Measurements from ENCODE around the gene SLCO2A1. TPM values are rescaled to one million over a fixed set of nuclear protein-coding genes. Genes with fewer than 3 reads are reported as not detected.

Gene SLCO2A1
- total and polyA plus RNA-seq, 2 experiments from 2014 or later, result 0.31 to 1.0 TPM

GRCh38 chr3:134040066-134040465 lies 10.3 kb upstream of the SLCO2A1 start:
- peaks cover 42% of the 10 kb centered on the region for H3K9me3 Mint-ChIP-seq
- Histone ChIP-seq H4K20me1 (replicated peaks; ENCODE audit: insufficient read depth) (no peaks in the 10 kb centered on the region), H3K4me1 (ENCODE audit: insufficient read depth) (no peaks in the 10 kb centered on the region), H3K27ac (ENCODE audit: low read depth) (no peak overlapping the region), H3K36me3 (ENCODE audit: insufficient read depth) (peaks cover 9% of the 10 kb centered on the region; the same call in 1 of the 2 replicates), H3F3A (replicated peaks; ENCODE audit: low read depth) (no peaks in the 10 kb centered on the region), H3K4me3 (no peak overlapping the region), H3K27me3 (ENCODE audit: insufficient read depth) (no peaks in the 10 kb centered on the region), H3K9me2 (ENCODE audit: insufficient read depth) (peaks cover 2% of the 10 kb centered on the region; the same call in 1 of the 2 replicates), H3K79me2 (replicated peaks; ENCODE audit: insufficient read depth) (no peaks in the 10 kb centered on the region), H2AFZ (no peak overlapping the region), H3K4me2 (no peak overlapping the region)
- H3K36me3 Mint-ChIP-seq (ENCODE audit: low read depth), result peaks cover 9% of the 10 kb centered on the region; the same call in 2 of the 3 replicates
- H3K27me3 Mint-ChIP-seq (ENCODE audit: insufficient read depth, low read depth, poor library complexity), result peaks cover 8% of the 10 kb centered on the region
- H3K4me3 Mint-ChIP-seq, result no peak overlapping the region
- ATAC-seq, result no peak
- H3K4me1 Mint-ChIP-seq, result peaks cover 4% of the 10 kb centered on the region
- no peak overlapping the region for H3K27ac Mint-ChIP-seq
- TF ChIP-seq EZH2 (IDR thresholded peaks at IDR 0.05; ENCODE audit: low read depth, unreplicated experiment) (no peak), CTCF (conservative IDR thresholded peaks at IDR 0.05; ENCODE audit: low read depth in 2 of 2) (no peak), STAT1 (IDR thresholded peaks at IDR 0.05; ENCODE audit: unreplicated experiment) (no peak), POLR2AphosphoS5 (IDR thresholded peaks at IDR 0.05; ENCODE audit: low read depth) (no peak), ZNF462 (CRISPR knock-in tag; IDR thresholded peaks at IDR 0.05) (no peak), JUNB (IDR thresholded peaks at IDR 0.05; ENCODE audit: unreplicated experiment) (no peak), ZNF331 (CRISPR knock-in tag; IDR thresholded peaks at IDR 0.05; ENCODE audit: low read depth) (no peak), NANOG (IDR thresholded peaks at IDR 0.05; ENCODE audit: borderline replicate concordance) (no peak), EZH2phosphoT487 (IDR thresholded peaks at IDR 0.05; ENCODE audit: unreplicated experiment) (no peak), CREB1 (CRISPR knock-in tag; IDR thresholded peaks at IDR 0.05; ENCODE audit: low read depth) (no peak), ZNF114 (CRISPR knock-in tag; IDR thresholded peaks at IDR 0.05) (no peak), ETS1 (IDR thresholded peaks at IDR 0.05) (no peak)
- TF ChIP-seq, protein P1, sequence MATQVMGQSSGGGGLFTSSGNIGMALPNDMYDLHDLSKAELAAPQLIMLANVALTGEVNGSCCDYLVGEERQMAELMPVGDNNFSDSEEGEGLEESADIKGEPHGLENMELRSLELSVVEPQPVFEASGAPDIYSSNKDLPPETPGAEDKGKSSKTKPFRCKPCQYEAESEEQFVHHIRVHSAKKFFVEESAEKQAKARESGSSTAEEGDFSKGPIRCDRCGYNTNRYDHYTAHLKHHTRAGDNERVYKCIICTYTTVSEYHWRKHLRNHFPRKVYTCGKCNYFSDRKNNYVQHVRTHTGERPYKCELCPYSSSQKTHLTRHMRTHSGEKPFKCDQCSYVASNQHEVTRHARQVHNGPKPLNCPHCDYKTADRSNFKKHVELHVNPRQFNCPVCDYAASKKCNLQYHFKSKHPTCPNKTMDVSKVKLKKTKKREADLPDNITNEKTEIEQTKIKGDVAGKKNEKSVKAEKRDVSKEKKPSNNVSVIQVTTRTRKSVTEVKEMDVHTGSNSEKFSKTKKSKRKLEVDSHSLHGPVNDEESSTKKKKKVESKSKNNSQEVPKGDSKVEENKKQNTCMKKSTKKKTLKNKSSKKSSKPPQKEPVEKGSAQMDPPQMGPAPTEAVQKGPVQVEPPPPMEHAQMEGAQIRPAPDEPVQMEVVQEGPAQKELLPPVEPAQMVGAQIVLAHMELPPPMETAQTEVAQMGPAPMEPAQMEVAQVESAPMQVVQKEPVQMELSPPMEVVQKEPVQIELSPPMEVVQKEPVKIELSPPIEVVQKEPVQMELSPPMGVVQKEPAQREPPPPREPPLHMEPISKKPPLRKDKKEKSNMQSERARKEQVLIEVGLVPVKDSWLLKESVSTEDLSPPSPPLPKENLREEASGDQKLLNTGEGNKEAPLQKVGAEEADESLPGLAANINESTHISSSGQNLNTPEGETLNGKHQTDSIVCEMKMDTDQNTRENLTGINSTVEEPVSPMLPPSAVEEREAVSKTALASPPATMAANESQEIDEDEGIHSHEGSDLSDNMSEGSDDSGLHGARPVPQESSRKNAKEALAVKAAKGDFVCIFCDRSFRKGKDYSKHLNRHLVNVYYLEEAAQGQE (IDR thresholded peaks at IDR 0.05; ENCODE audit: unreplicated experiment), result no peak
- no peak for DNase-seq (ENCODE audit: low spot score)

All from GM23338 (cell line).